HepG2 (cell line): ENCODE measurements around the gene GRK5. TPM values are rescaled to one million over a fixed set of nuclear protein-coding genes. Genes with fewer than 3 reads are reported as not detected.

ENCODE experiments used
- CENPX ChIP-seq: sonication (generic); formaldehyde crosslinking; IDR thresholded peaks from 2 replicates; pipeline ENCODE4 v1.9.0; 2021; ENCODE audit warnings: mild to moderate bottlenecking, missing genetic modification reagents, moderate library complexity
- DMAP1 ChIP-seq: IDR thresholded peaks from 2 replicates; pipeline ENCODE4 v1.6.1; 2016
- HOXA3 ChIP-seq: sonication (generic); formaldehyde crosslinking; IDR thresholded peaks from 2 replicates; pipeline ENCODE4 v1.5.0; 2020; ENCODE audit warnings: missing genetic modification reagents
- IKZF4 ChIP-seq: sonication (generic); formaldehyde crosslinking; IDR thresholded peaks from 2 replicates; pipeline ENCODE4 v1.5.1; 2020; ENCODE audit warnings: borderline replicate concordance, mild to moderate bottlenecking, low read depth, missing genetic modification reagents; ENCODE audit errors: not compliant biosample characterization
- KAT7 ChIP-seq: IDR thresholded peaks from 2 replicates; pipeline ENCODE4 v1.6.1; 2018; ENCODE audit warnings: borderline replicate concordance, missing compliant biosample characterization
- KLF9 ChIP-seq: IDR thresholded peaks from 2 replicates; pipeline ENCODE4 v1.6.1; 2016; ENCODE audit warnings: low read depth
- KMT2B ChIP-seq: IDR thresholded peaks from 2 replicates; pipeline ENCODE4 v1.6.1; 2016; ENCODE audit warnings: missing genetic modification reagents, missing compliant biosample characterization
- MYNN ChIP-seq: sonication (generic); formaldehyde crosslinking; IDR thresholded peaks from 2 replicates; pipeline ENCODE4 v1.4.0; 2020; ENCODE audit warnings: mild to moderate bottlenecking, low read depth, missing genetic modification reagents
- NAIF1 ChIP-seq: sonication (generic); formaldehyde crosslinking; IDR thresholded peaks from 2 replicates; pipeline ENCODE4 v1.5.0; 2020; ENCODE audit warnings: mild to moderate bottlenecking, missing genetic modification reagents, borderline replicate concordance
- NFYB ChIP-seq: sonication (generic); formaldehyde crosslinking; IDR thresholded peaks from 2 replicates; pipeline ENCODE4 v1.4.0; 2020; ENCODE audit warnings: missing genetic modification reagents
- RFX3 ChIP-seq: IDR thresholded peaks from 2 replicates; pipeline ENCODE4 v1.6.1; 2016; ENCODE audit warnings: missing biosample characterization, missing genetic modification reagents
- SAFB2 ChIP-seq: sonication (generic); formaldehyde crosslinking; IDR thresholded peaks from 2 replicates; pipeline ENCODE4 v1.5.1; 2020; ENCODE audit warnings: missing genetic modification reagents, low read depth, mild to moderate bottlenecking, borderline replicate concordance
- SAP130 ChIP-seq: IDR thresholded peaks from 2 replicates; pipeline ENCODE4 v1.6.1; 2016; ENCODE audit warnings: low read depth
- SMAD1 ChIP-seq: sonication (generic); formaldehyde crosslinking; IDR thresholded peaks from 2 replicates; pipeline ENCODE4 v1.4.0; 2020; ENCODE audit warnings: missing genetic modification reagents, low read depth, mild to moderate bottlenecking, borderline replicate concordance
- ZFP37 ChIP-seq: sonication (generic); formaldehyde crosslinking; IDR thresholded peaks from 2 replicates; pipeline ENCODE4 v1.4.0; 2020; ENCODE audit warnings: missing genetic modification reagents, borderline replicate concordance
- ZKSCAN1 ChIP-seq: fragments of 150-350 bp; IDR thresholded peaks from 2 replicates; pipeline ENCODE4 v1.6.1; 2014; ENCODE audit warnings: low read length
- ZNF484 ChIP-seq: sonication (generic); formaldehyde crosslinking; IDR thresholded peaks from 2 replicates; pipeline ENCODE4 v1.5.1; 2020; ENCODE audit warnings: mild to moderate bottlenecking, low read depth, missing genetic modification reagents, borderline replicate concordance
- ZNF530 ChIP-seq: sonication (generic); formaldehyde crosslinking; IDR thresholded peaks from 2 replicates; pipeline ENCODE4 v1.5.0; 2020; ENCODE audit warnings: low read depth, mild to moderate bottlenecking, missing genetic modification reagents
- ZNF570 ChIP-seq: sonication (generic); formaldehyde crosslinking; IDR thresholded peaks from 2 replicates; pipeline ENCODE4 v1.4.0; 2020; ENCODE audit warnings: mild to moderate bottlenecking, missing genetic modification reagents, borderline replicate concordance
- ZNF629 ChIP-seq: sonication (generic); formaldehyde crosslinking; conservative IDR thresholded peaks from 2 replicates; pipeline ENCODE4 v1.5.0; 2020; ENCODE audit warnings: missing genetic modification reagents
- polyA plus RNA-seq, 8 experiments: library from polyadenylated mRNA; depleted of rRNA in 3 of 8; stranded (reverse) in 7 of 8; unstranded in 1 of 8; fragments of >200 nt; fragmentation: Illumina TruSeq in 4 of 8; extraction: Trizol in 4 of 8; gene quantifications; 2 replicates each; pipeline versions ENCODE4 v1.2.1 to v1.2.3, GENCODE V29; 2011 to 2016; ENCODE audit warnings: low read depth in 4 of 8, missing spikeins in 1 of 8, mixed read lengths in 1 of 8; ENCODE audit not compliant: insufficient read depth in 1 of 8
- total RNA-seq, 5 experiments: library from RNA; depleted of rRNA; stranded (reverse); fragments of >200 nt; fragmentation: Illumina TruSeq; extraction: Trizol; gene quantifications; 2 replicates each; pipeline ENCODE4 v1.2.3, GENCODE V29; 2016; ENCODE audit warnings: low read depth in 1 of 5
- TF ChIP-seq, protein P1 (sequence below): sonication (generic); formaldehyde crosslinking; IDR thresholded peaks from 2 replicates; pipeline ENCODE4 v1.5.1; 2020; ENCODE audit warnings: missing genetic modification reagents, mild to moderate bottlenecking, borderline replicate concordance
- TF ChIP-seq, protein P2 (sequence below): IDR thresholded peaks from 2 replicates; pipeline ENCODE4 v1.6.1; 2016; ENCODE audit warnings: low read depth, control low read depth
- TF ChIP-seq, protein P3 (sequence below): sonication (generic); formaldehyde crosslinking; IDR thresholded peaks from 2 replicates; pipeline ENCODE4 v1.8.1; 2023; ENCODE audit warnings: mild to moderate bottlenecking, missing genetic modification reagents
- TF ChIP-seq, protein P4 (sequence below): sonication (generic); formaldehyde crosslinking; IDR thresholded peaks from 2 replicates; pipeline ENCODE4 v1.4.0; 2020; ENCODE audit warnings: missing genetic modification reagents, borderline replicate concordance

Gene GRK5
- total and polyA plus RNA-seq, 2 of the 13 experiments (the other 11 are each of a cell fraction or from before 2014, with no cell fraction given) = 10.4 to 12.6 TPM

DNA sequence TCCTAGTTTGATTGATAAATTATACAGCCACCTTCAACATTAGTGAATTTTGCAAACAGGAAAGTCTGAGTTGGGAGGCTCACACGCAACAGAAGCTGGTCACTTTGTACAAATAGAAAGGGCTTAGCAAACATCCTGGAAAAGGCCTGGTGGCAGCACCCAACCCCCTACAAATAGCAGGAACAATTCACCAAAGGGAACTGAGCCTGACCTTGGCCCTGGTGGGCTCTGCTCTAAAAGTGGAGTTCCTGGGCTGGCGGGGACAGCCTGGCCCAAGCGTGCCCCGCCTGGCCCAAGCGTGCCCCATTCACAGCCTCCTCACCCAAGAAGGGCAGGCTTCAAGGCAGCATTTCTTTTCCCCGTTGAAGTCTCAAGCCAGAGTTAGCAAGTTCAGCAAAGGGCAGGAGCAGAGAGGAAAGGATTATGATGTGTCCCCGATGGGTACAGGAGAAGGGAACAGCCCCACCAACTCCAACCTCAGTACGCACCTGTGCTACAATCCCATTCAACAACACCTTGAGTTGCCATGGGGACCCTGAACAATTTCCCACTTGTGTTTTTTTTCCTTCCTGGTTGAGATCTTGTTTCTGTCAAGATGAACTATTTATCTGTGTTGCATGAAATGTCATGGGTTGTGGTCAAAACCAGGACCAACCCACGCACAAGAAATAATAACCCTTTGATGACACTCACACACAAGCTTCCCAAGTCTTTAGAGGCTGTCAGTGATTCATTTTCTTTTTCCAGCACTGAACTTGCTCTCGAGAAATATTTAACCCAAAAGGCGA, 291.7 kb downstream of the GRK5 start (continued):
- TF ChIP-seq ZNF530 (CRISPR knock-in tag) = no peak
- no peak for TF ChIP-seq NAIF1 (CRISPR knock-in tag)
- TF ChIP-seq SMAD1 (CRISPR knock-in tag) = no peak
- TF ChIP-seq, protein P1, sequence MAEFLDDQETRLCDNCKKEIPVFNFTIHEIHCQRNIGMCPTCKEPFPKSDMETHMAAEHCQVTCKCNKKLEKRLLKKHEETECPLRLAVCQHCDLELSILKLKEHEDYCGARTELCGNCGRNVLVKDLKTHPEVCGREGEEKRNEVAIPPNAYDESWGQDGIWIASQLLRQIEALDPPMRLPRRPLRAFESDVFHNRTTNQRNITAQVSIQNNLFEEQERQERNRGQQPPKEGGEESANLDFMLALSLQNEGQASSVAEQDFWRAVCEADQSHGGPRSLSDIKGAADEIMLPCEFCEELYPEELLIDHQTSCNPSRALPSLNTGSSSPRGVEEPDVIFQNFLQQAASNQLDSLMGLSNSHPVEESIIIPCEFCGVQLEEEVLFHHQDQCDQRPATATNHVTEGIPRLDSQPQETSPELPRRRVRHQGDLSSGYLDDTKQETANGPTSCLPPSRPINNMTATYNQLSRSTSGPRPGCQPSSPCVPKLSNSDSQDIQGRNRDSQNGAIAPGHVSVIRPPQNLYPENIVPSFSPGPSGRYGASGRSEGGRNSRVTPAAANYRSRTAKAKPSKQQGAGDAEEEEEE = no peak
- TF ChIP-seq ZKSCAN1 = no peak
- TF ChIP-seq RFX3 = peak; percentile 32; the same call in 1 of the 2 replicates
- no peak for TF ChIP-seq ZNF570 (CRISPR knock-in tag)
- TF ChIP-seq KAT7 (CRISPR knock-in tag) = no peak; the same call in 1 of the 2 replicates
- no peak for TF ChIP-seq SAFB2 (CRISPR knock-in tag)
- TF ChIP-seq MYNN (CRISPR knock-in tag) = no peak
- no peak for TF ChIP-seq KLF9 (CRISPR knock-in tag)
- TF ChIP-seq SAP130 = peak; percentile 35; the same call in 1 of the 2 replicates
- TF ChIP-seq, protein P2, sequence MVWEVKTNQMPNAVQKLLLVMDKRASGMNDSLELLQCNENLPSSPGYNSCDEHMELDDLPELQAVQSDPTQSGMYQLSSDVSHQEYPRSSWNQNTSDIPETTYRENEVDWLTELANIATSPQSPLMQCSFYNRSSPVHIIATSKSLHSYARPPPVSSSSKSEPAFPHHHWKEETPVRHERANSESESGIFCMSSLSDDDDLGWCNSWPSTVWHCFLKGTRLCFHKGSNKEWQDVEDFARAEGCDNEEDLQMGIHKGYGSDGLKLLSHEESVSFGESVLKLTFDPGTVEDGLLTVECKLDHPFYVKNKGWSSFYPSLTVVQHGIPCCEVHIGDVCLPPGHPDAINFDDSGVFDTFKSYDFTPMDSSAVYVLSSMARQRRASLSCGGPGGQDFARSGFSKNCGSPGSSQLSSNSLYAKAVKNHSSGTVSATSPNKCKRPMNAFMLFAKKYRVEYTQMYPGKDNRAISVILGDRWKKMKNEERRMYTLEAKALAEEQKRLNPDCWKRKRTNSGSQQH (CRISPR knock-in tag) = no peak
- TF ChIP-seq HOXA3 = peak; percentile 75; the same call in 1 of the 2 replicates
- TF ChIP-seq, protein P3, sequence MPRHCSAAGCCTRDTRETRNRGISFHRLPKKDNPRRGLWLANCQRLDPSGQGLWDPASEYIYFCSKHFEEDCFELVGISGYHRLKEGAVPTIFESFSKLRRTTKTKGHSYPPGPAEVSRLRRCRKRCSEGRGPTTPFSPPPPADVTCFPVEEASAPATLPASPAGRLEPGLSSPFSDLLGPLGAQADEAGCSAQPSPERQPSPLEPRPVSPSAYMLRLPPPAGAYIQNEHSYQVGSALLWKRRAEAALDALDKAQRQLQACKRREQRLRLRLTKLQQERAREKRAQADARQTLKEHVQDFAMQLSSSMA (CRISPR knock-in tag) = no peak
- peak; percentile 26; the same call in 1 of the 2 replicates for TF ChIP-seq DMAP1 (CRISPR knock-in tag)
- TF ChIP-seq NFYB = no peak
- TF ChIP-seq IKZF4 (CRISPR knock-in tag) = no peak
- TF ChIP-seq ZFP37 (CRISPR knock-in tag) = no peak
- TF ChIP-seq KMT2B (CRISPR knock-in tag) = no peak
- TF ChIP-seq CENPX (CRISPR knock-in tag) = no peak
- TF ChIP-seq ZNF629 (CRISPR knock-in tag) = 0 out of 2 replicates have a peak, but pooled peaks have one; percentile 24
- no peak for TF ChIP-seq ZNF484 (CRISPR knock-in tag)
- TF ChIP-seq, protein P4, sequence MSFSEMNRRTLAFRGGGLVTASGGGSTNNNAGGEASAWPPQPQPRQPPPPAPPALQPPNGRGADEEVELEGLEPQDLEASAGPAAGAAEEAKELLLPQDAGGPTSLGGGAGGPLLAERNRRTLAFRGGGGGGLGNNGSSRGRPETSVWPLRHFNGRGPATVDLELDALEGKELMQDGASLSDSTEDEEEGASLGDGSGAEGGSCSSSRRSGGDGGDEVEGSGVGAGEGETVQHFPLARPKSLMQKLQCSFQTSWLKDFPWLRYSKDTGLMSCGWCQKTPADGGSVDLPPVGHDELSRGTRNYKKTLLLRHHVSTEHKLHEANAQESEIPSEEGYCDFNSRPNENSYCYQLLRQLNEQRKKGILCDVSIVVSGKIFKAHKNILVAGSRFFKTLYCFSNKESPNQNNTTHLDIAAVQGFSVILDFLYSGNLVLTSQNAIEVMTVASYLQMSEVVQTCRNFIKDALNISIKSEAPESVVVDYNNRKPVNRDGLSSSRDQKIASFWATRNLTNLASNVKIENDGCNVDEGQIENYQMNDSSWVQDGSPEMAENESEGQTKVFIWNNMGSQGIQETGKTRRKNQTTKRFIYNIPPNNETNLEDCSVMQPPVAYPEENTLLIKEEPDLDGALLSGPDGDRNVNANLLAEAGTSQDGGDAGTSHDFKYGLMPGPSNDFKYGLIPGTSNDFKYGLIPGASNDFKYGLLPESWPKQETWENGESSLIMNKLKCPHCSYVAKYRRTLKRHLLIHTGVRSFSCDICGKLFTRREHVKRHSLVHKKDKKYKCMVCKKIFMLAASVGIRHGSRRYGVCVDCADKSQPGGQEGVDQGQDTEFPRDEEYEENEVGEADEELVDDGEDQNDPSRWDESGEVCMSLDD = peak; percentile 48; the same call in 1 of the 2 replicates
